ENCODE results near the gene DDRGK1. TPM values are rescaled to one million over a fixed set of nuclear protein-coding genes. Genes with fewer than 3 reads are reported as not detected.

Gene DDRGK1
- total and polyA plus RNA-seq, 2 of the 8 experiments (the other 6 are each of a cell fraction or from before 2014, with no cell fraction given): 29.4 to 42.0 TPM

DNA sequence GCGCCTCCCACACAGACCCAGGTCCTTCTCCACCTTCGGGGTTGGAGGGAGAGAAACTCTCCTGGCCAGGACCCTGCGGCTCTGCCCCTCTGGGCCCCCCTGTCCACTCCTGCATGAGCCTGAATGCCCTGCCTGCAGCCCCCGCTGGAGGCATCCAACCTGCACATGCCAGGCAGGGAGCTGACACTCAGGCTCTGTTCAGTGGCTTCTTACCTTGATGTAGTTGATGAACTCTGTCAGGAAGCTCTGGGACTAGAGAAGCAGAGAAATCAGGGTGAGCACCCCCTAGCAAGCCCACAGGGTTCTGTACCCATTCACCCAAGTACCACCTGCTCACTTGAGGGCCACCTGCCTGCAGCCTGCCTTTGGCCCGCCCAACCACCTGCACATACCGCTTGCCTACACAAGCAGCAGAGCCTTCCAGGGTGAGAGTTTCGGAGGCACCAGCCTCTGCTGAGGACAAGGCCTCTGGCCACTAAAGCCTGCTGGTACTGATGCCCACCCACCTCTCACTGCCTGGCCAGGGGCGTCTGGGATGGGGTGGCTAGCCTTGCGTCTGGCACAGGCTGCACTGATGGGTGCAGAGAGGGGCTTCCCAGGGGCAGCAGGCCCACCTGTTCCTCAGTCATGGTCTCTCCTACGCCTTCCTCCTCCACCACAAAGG lies 9.7 kb downstream of the DDRGK1 start:
- FAIRE-seq (no peak), DNase-seq (ENCODE audit: low read depth in 1 of 2, low spot score in 2 of 2) (no peak)
- no peaks in the 10 kb centered on the region for H3K79me2 ChIP-seq (ENCODE audit: control insufficient read depth in 1 of 2, insufficient read depth in 2 of 2, low read length in 2 of 2)
- no peak overlapping the region for H4K5ac ChIP-seq (ENCODE audit: insufficient read length, low read depth, low read length)
- H3K23ac ChIP-seq (ENCODE audit: insufficient read length): no peak overlapping the region
- H2BK5ac ChIP-seq (ENCODE audit: low read depth, low read length): no peak overlapping the region
- no peak overlapping the region for H2BK12ac ChIP-seq (ENCODE audit: low read depth, low read length)
- H3K4ac ChIP-seq (replicated peaks; ENCODE audit: insufficient read length, low read depth, low read length): no peak overlapping the region
- H3K27ac ChIP-seq (ENCODE audit: low read depth, low read length): no peak overlapping the region
- no peaks in the 10 kb centered on the region for H3K4me1 ChIP-seq (replicated peaks in 1 of 4; ENCODE audit: control insufficient read depth in 3 of 4, insufficient read depth in 4 of 4, low read length in 3 of 4)
- no peak overlapping the region for H3K14ac ChIP-seq (ENCODE audit: insufficient read length)
- no peak overlapping the region for H4K8ac ChIP-seq (ENCODE audit: extremely low read depth, insufficient read depth, low read length)
- H3K56ac ChIP-seq (replicated peaks; ENCODE audit: insufficient read length, low read depth, low read length): no peak overlapping the region
- H3K18ac ChIP-seq (ENCODE audit: extremely low read depth, low read length): no peak overlapping the region
- H3K27me3 ChIP-seq (replicated peaks in 1 of 4; ENCODE audit: control insufficient read depth in 3 of 4, extremely low read depth in 1 of 4, insufficient read depth in 3 of 4, low read length in 3 of 4): no peaks in the 10 kb centered on the region
- H3K4me2 ChIP-seq (ENCODE audit: insufficient read depth in 1 of 2, low read depth in 2 of 2, low read length in 2 of 2): no peak overlapping the region
- CTCF ChIA-PET (ENCODE audit: partially characterized antibody): no interaction called here
- H2AFZ ChIP-seq (ENCODE audit: low read length): no peak overlapping the region
- WGBS, 2 experiments (ENCODE audit: extremely low coverage in 1 of 2, insufficient coverage in 1 of 2, insufficient read length in 1 of 2, insufficient replicate concordance in 2 of 2, low coverage in 1 of 2, low lambda C conversion rate in 2 of 2, missing lambda C conversion rate in 1 of 2): 86% methylated on average over 10 of the region's 10 CpGs; no CpG with 5 or more reads in 1 of the 2 experiments
- no peaks in the 10 kb centered on the region for H3K9me3 ChIP-seq (ENCODE audit: insufficient read depth in 2 of 2, low read depth in 1 of 2, low read length in 1 of 2)
- H3K9ac ChIP-seq (replicated peaks in 1 of 4; ENCODE audit: extremely low read depth in 1 of 4, low read depth in 3 of 4, low read length in 3 of 4): no peak overlapping the region
- POLR2A ChIA-PET (ENCODE audit: partially characterized antibody): no interaction called here
- no peaks in the 10 kb centered on the region for H3K79me1 ChIP-seq (ENCODE audit: low read depth, low read length)
- H4K91ac ChIP-seq (replicated peaks; ENCODE audit: insufficient read length, low read length): no peak overlapping the region
- H2BK15ac ChIP-seq (ENCODE audit: low read length): no peak overlapping the region
- no peak overlapping the region for H2BK120ac ChIP-seq (replicated peaks; ENCODE audit: low read depth, low read length)
- H2BK20ac ChIP-seq (ENCODE audit: low read length): no peak overlapping the region
- H3K4me3 ChIP-seq (ENCODE audit: extremely low read depth in 1 of 4, insufficient read depth in 2 of 4, low read depth in 3 of 4, low read length in 4 of 4): no peak overlapping the region
- H3K23me2 ChIP-seq (ENCODE audit: low read depth, low read length): no peaks in the 10 kb centered on the region
- peaks cover 26 to 67% (median 49%) of the 10 kb centered on the region in 4 experiments for H3K36me3 ChIP-seq (ENCODE audit: control insufficient read depth in 2 of 4, insufficient read depth in 4 of 4, low read length in 3 of 4)
- H4K20me1 ChIP-seq (replicated peaks in 1 of 2; ENCODE audit: control insufficient read depth in 1 of 2, insufficient read depth in 2 of 2, low read length in 2 of 2): peaks cover 6 to 17% of the 10 kb centered on the region in 2 experiments
- no peak overlapping the region for H2AK5ac ChIP-seq (ENCODE audit: low read depth, low read length)
- TF ChIP-seq HDAC2 (IDR thresholded peaks at IDR 0.05; ENCODE audit: borderline replicate concordance in 1 of 2, low read depth in 2 of 2, low read length in 2 of 2) (no peak), MAFK (IDR thresholded peaks at IDR 0.05; ENCODE audit: low read depth, low read length) (no peak)
